OCI-LY1 (cell line): ENCODE measurements around the gene BMPR1B.

ENCODE experiments used
- H2AFZ ChIP-seq: fragments of 200-600 bp; sonication (generic), shearing (Covaris generic); 2 replicates; pipeline ENCODE4 v1.6.0; 2014; ENCODE audit warnings: antibody characterized with exemption, mild to moderate bottlenecking, low read length
- H3F3A ChIP-seq: fragments of 200-600 bp; sonication (generic), shearing (Covaris generic); 2 replicates; pipeline ENCODE4 v1.6.0; 2014; ENCODE audit warnings: mild to moderate bottlenecking, antibody characterized with exemption, low read length, moderate library complexity; ENCODE audit not compliant: insufficient read depth
- H3K27ac ChIP-seq: fragments of 200-600 bp; sonication (generic); 2 replicates; pipeline ENCODE4 v1.5.1; 2014; ENCODE audit warnings: low read length, mixed run types, mild to moderate bottlenecking, low read depth; ENCODE audit not compliant: poor library complexity, severe bottlenecking
- H3K27me3 ChIP-seq: fragments of 200-600 bp; sonication (generic); 2 replicates; pipeline ENCODE4 v1.6.0; 2014; ENCODE audit warnings: antibody characterized with exemption, mild to moderate bottlenecking, low read length, moderate library complexity; ENCODE audit not compliant: insufficient read depth
- H3K36me3 ChIP-seq: fragments of 200-600 bp; sonication (generic); 2 replicates; pipeline ENCODE4 v1.6.1; 2014; ENCODE audit warnings: mild to moderate bottlenecking, antibody characterized with exemption, low read length, moderate library complexity, mixed read lengths; ENCODE audit not compliant: insufficient read depth
- H3K4me1 ChIP-seq: fragments of 200-600 bp; sonication (generic); 2 replicates; pipeline ENCODE4 v1.5.1; 2014; ENCODE audit warnings: mild to moderate bottlenecking, low read length, moderate library complexity; ENCODE audit not compliant: insufficient read depth, severe bottlenecking
- H3K4me2 ChIP-seq: fragments of 200-600 bp; sonication (generic), shearing (Covaris generic); 2 replicates; pipeline ENCODE4 v1.6.1; 2014; ENCODE audit warnings: low read length
- H3K4me3 ChIP-seq: fragments of 200-600 bp; sonication (generic); 2 replicates; pipeline ENCODE4 v1.5.1; 2014; ENCODE audit warnings: low read length, low read depth, mild to moderate bottlenecking, mixed read lengths; ENCODE audit not compliant: poor library complexity, severe bottlenecking
- H3K79me2 ChIP-seq: fragments of 200-600 bp; shearing (Covaris generic); 2 replicates; pipeline ENCODE4 v1.6.1; 2016; ENCODE audit warnings: mixed run types, low read length, mixed read lengths; ENCODE audit not compliant: insufficient read depth
- H3K9ac ChIP-seq: fragments of 200-600 bp; sonication (generic), shearing (Covaris generic); 2 replicates; pipeline ENCODE4 v1.6.1; 2014; ENCODE audit warnings: mild to moderate bottlenecking, low read length, mixed read lengths
- H3K9me2 ChIP-seq: fragments of 200-600 bp; sonication (generic), shearing (Covaris generic); 2 replicates; pipeline ENCODE4 v1.6.1; 2014; ENCODE audit warnings: low read depth, mild to moderate bottlenecking, low read length, mixed read lengths
- H3K9me3 ChIP-seq: fragments of 200-600 bp; shearing (Covaris generic); 2 replicates; pipeline ENCODE4 v1.6.1; 2014; ENCODE audit warnings: low read length, mixed read lengths
- H4K20me1 ChIP-seq: fragments of 200-600 bp; sonication (generic), shearing (Covaris generic); 2 replicates; pipeline ENCODE4 v1.6.0; 2016; ENCODE audit warnings: mild to moderate bottlenecking, low read length; ENCODE audit not compliant: insufficient read depth
- EZH2 ChIP-seq: fragments of 200-600 bp; sonication (generic), shearing (Covaris generic); IDR thresholded peaks from 2 replicates; pipeline ENCODE4 v1.8.0; 2017; ENCODE audit warnings: borderline replicate concordance, mixed run types, mild to moderate bottlenecking, antibody characterized with exemption, low read length, moderate library complexity, mixed read lengths
- TF ChIP-seq, protein P1 (sequence below): fragments of 200-600 bp; sonication (generic), shearing (Covaris generic); IDR thresholded peaks from 2 replicates; pipeline ENCODE4 v1.5.1; 2017; ENCODE audit warnings: mild to moderate bottlenecking, antibody characterized with exemption, low read length, moderate library complexity, mixed read lengths

The BMPR1B gene

GRCh38 chr4:94911106-94911505 lies 153.4 kb downstream of the BMPR1B start:
- Histone ChIP-seq H3F3A (no peaks in the 10 kb centered on the region), H2AFZ (no peak overlapping the region), H3K79me2 (no peaks in the 10 kb centered on the region), H3K36me3 (no peaks in the 10 kb centered on the region), H3K27me3 (no peaks in the 10 kb centered on the region), H3K27ac (no peak overlapping the region), H4K20me1 (no peaks in the 10 kb centered on the region), H3K4me3 (no peak overlapping the region), H3K4me2 (no peak overlapping the region), H3K9me3 (no peaks in the 10 kb centered on the region), H3K4me1 (no peaks in the 10 kb centered on the region), H3K9me2 (no peaks in the 10 kb centered on the region), H3K9ac (no peak overlapping the region)
- no peak for TF ChIP-seq EZH2
- TF ChIP-seq, protein P1, sequence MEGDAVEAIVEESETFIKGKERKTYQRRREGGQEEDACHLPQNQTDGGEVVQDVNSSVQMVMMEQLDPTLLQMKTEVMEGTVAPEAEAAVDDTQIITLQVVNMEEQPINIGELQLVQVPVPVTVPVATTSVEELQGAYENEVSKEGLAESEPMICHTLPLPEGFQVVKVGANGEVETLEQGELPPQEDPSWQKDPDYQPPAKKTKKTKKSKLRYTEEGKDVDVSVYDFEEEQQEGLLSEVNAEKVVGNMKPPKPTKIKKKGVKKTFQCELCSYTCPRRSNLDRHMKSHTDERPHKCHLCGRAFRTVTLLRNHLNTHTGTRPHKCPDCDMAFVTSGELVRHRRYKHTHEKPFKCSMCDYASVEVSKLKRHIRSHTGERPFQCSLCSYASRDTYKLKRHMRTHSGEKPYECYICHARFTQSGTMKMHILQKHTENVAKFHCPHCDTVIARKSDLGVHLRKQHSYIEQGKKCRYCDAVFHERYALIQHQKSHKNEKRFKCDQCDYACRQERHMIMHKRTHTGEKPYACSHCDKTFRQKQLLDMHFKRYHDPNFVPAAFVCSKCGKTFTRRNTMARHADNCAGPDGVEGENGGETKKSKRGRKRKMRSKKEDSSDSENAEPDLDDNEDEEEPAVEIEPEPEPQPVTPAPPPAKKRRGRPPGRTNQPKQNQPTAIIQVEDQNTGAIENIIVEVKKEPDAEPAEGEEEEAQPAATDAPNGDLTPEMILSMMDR = no peak

- no peaks in the 10 kb centered on the region for H3K27me3 ChIP-seq
- H3F3A ChIP-seq = no peaks in the 10 kb centered on the region
- H3K36me3 ChIP-seq = no peaks in the 10 kb centered on the region
- H3K9ac ChIP-seq = no peak overlapping the region
- H3K4me1 ChIP-seq = no peaks in the 10 kb centered on the region
- no peaks in the 10 kb centered on the region for H3K9me3 ChIP-seq
- H3K4me2 ChIP-seq = no peak overlapping the region
- no peak overlapping the region for H3K27ac ChIP-seq
- H3K4me3 ChIP-seq = no peak overlapping the region
- H3K9me2 ChIP-seq = no peaks in the 10 kb centered on the region
- no peak overlapping the region for H2AFZ ChIP-seq
- TF ChIP-seq, protein P1 = no peak
- TF ChIP-seq EZH2 = no peak
- no peaks in the 10 kb centered on the region for H3K79me2 ChIP-seq
- H4K20me1 ChIP-seq = no peaks in the 10 kb centered on the region
These were observed 154.9 kb downstream of the BMPR1B start for GRCh38 chr4:94912606-94913005.

GRCh38 chr4:94913316-94913715 lies 155.6 kb downstream of the BMPR1B start:
- H4K20me1 ChIP-seq = no peaks in the 10 kb centered on the region
- no peaks in the 10 kb centered on the region for H3K9me2 ChIP-seq
- no peak for TF ChIP-seq EZH2
- TF ChIP-seq, protein P1 = no peak
- H3K79me2 ChIP-seq = no peaks in the 10 kb centered on the region
- no peak overlapping the region for H3K4me3 ChIP-seq
- H3K4me2 ChIP-seq = no peak overlapping the region
- no peaks in the 10 kb centered on the region for H3F3A ChIP-seq
- no peaks in the 10 kb centered on the region for H3K36me3 ChIP-seq
- H2AFZ ChIP-seq = no peak overlapping the region
- no peaks in the 10 kb centered on the region for H3K9me3 ChIP-seq
- H3K27ac ChIP-seq = no peak overlapping the region
- no peak overlapping the region for H3K9ac ChIP-seq
- H3K4me1 ChIP-seq = no peaks in the 10 kb centered on the region
- no peaks in the 10 kb centered on the region for H3K27me3 ChIP-seq
